ENCODE results near the gene GBE1. TPM values are rescaled to one million over a fixed set of nuclear protein-coding genes. Genes with fewer than 3 reads are reported as not detected.
"Not testable (repeated sequence)": the region's sequence is repeated elsewhere in the genome, so short reads cannot be mapped to it uniquely, and the experiment has no call there.

Gene GBE1
- polyA plus RNA-seq, 1 experiment: 60.1 TPM

- ChIA-PET POLR2A (no interaction called here), CTCF (no interaction called here)
- H3K27me3 ChIP-seq (ENCODE audit: control insufficient read depth, insufficient read depth, low read length): no peaks in the 10 kb centered on the region
- DNase-seq (ENCODE audit: low read depth, low spot score): no peak
- no peak overlapping the region for H3K4me3 ChIP-seq (ENCODE audit: low read depth, low read length)
- no peaks in the 10 kb centered on the region for H3K9me3 ChIP-seq (ENCODE audit: control insufficient read depth, insufficient read depth, low read length)
- no peak overlapping the region for H3K27ac ChIP-seq (ENCODE audit: low read depth, low read length)
- TF ChIP-seq CTCF (IDR thresholded peaks at IDR 0.05; ENCODE audit: low read depth, low read length): no peak
These were observed 15.2 kb upstream of the GBE1 start for GRCh38 chr3:81776643-81777042.

GRCh38 chr3:81770710-81771109 is 9.3 kb upstream of the GBE1 start:
- ChIA-PET POLR2A (no interaction called here), CTCF (interaction anchor here (1.3 kb wide), 1 partner anchor 188 kb away, joined by 4 read pairs; no protein-coding TSS in a partner anchor)
- no peak for TF ChIP-seq CTCF (IDR thresholded peaks at IDR 0.05; ENCODE audit: low read depth, low read length)
- Histone ChIP-seq H3K9me3 (ENCODE audit: control insufficient read depth, insufficient read depth, low read length) (peaks cover 3% of the 10 kb centered on the region; the same call in 1 of the 2 replicates), H3K4me3 (ENCODE audit: low read depth, low read length) (no peak overlapping the region), H3K27me3 (ENCODE audit: control insufficient read depth, insufficient read depth, low read length) (no peaks in the 10 kb centered on the region), H3K27ac (ENCODE audit: low read depth, low read length) (no peak overlapping the region)
- DNase-seq (ENCODE audit: low read depth, low spot score): no peak

- Histone ChIP-seq H3K27me3 (ENCODE audit: control insufficient read depth, insufficient read depth, low read length) (no peaks in the 10 kb centered on the region), H3K9me3 (ENCODE audit: control insufficient read depth, insufficient read depth, low read length) (peaks cover 3% of the 10 kb centered on the region; the same call in 1 of the 2 replicates), H3K4me3 (ENCODE audit: low read depth, low read length) (no peak overlapping the region), H3K27ac (ENCODE audit: low read depth, low read length) (no peak overlapping the region)
- no peak for DNase-seq (ENCODE audit: low read depth, low spot score)
- no peak for TF ChIP-seq CTCF (IDR thresholded peaks at IDR 0.05; ENCODE audit: low read depth, low read length)
- POLR2A ChIA-PET: interaction anchor here (0.6 kb wide), 1 partner anchor 15 kb away, joined by 3 read pairs; no protein-coding TSS in a partner anchor
- CTCF ChIA-PET: no interaction called here
These were observed 7.9 kb upstream of the GBE1 start for GRCh38 chr3:81769299-81769698.

GRCh38 chr3:81767250-81767859 is 5.9 kb upstream of the GBE1 start:
- H3K27me3 ChIP-seq (ENCODE audit: control insufficient read depth, insufficient read depth, low read length); CTCF ChIA-PET; POLR2A ChIA-PET: not testable (repeated sequence)

GRCh38 chr3:81765400-81765799 is 4.0 kb upstream of the GBE1 start:
- ChIA-PET CTCF (no interaction called here), POLR2A (no interaction called here)
- no peak for DNase-seq (ENCODE audit: low read depth, low spot score)
- H3K9me3 ChIP-seq (ENCODE audit: control insufficient read depth, insufficient read depth, low read length): peaks cover 3% of the 10 kb centered on the region; the same call in 1 of the 2 replicates
- no peak overlapping the region for H3K27ac ChIP-seq (ENCODE audit: low read depth, low read length)
- H3K27me3 ChIP-seq (ENCODE audit: control insufficient read depth, insufficient read depth, low read length): no peaks in the 10 kb centered on the region
- H3K4me3 ChIP-seq (ENCODE audit: low read depth, low read length): no peak overlapping the region
- no peak for TF ChIP-seq CTCF (IDR thresholded peaks at IDR 0.05; ENCODE audit: low read depth, low read length)

More at GRCh38 chr3:81767250-81767859, 5.9 kb upstream of the GBE1 start:
- DNase-seq (ENCODE audit: low read depth, low spot score); H3K4me3 ChIP-seq (ENCODE audit: low read depth, low read length); H3K27ac ChIP-seq (ENCODE audit: low read depth, low read length); H3K9me3 ChIP-seq (ENCODE audit: control insufficient read depth, insufficient read depth, low read length): not testable (repeated sequence)
